Measurements from ENCODE around the gene RRP8. TPM values are rescaled to one million over a fixed set of nuclear protein-coding genes. Genes with fewer than 3 reads are reported as not detected.

RRP8 gene
- total and polyA plus RNA-seq, 8 donors = 1.8 to 23.1 (median 14.8) TPM

DNA sequence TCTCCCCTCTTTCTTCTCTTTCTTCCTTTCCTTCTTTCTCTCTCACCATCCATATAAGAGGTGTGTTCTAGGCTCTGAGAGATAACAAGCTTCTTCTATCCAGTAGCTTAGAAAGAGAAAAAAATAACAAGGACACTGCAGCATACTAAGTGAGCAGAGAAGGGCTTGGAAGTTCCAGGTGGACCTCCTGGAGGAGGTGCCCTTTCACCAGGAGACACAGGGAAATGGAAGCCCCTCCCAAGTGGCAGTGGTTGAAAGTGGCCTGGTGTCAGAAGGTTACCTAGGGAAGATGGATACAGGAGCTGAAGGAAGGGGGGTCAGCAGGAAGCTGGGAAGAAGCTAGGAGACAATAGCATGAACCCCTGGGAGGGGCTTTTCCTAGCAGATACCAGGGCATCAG lies 46.7 kb upstream of the RRP8 start:
- no peak overlapping the region for H3K27ac ChIP-seq
- TF ChIP-seq POLR2AphosphoS5 (IDR thresholded peaks at IDR 0.05) (no peak), EP300 (IDR thresholded peaks at IDR 0.05) (no peak), POLR2A (IDR thresholded peaks at IDR 0.05) (no peak)
- TF ChIP-seq, protein P1, sequence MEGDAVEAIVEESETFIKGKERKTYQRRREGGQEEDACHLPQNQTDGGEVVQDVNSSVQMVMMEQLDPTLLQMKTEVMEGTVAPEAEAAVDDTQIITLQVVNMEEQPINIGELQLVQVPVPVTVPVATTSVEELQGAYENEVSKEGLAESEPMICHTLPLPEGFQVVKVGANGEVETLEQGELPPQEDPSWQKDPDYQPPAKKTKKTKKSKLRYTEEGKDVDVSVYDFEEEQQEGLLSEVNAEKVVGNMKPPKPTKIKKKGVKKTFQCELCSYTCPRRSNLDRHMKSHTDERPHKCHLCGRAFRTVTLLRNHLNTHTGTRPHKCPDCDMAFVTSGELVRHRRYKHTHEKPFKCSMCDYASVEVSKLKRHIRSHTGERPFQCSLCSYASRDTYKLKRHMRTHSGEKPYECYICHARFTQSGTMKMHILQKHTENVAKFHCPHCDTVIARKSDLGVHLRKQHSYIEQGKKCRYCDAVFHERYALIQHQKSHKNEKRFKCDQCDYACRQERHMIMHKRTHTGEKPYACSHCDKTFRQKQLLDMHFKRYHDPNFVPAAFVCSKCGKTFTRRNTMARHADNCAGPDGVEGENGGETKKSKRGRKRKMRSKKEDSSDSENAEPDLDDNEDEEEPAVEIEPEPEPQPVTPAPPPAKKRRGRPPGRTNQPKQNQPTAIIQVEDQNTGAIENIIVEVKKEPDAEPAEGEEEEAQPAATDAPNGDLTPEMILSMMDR (IDR thresholded peaks at IDR 0.05) = no peak
- peaks cover 17 to 52% (median 35%) of the 10 kb centered on the region in 4 donors for H3K4me1 ChIP-seq
- peaks cover 0 to 6% (median 3%) of the 10 kb centered on the region in 3 donors for H3K27me3 ChIP-seq
- no peak for DNase-seq
- H3K36me3 ChIP-seq = no peaks in the 10 kb centered on the region
- no peaks in the 10 kb centered on the region for H3K9me3 ChIP-seq
- no peak overlapping the region for H3K4me3 ChIP-seq
- intact Hi-C loops (cut with DNase I; ENCODE audit: low total_unique reads) = no loop called here

DNA sequence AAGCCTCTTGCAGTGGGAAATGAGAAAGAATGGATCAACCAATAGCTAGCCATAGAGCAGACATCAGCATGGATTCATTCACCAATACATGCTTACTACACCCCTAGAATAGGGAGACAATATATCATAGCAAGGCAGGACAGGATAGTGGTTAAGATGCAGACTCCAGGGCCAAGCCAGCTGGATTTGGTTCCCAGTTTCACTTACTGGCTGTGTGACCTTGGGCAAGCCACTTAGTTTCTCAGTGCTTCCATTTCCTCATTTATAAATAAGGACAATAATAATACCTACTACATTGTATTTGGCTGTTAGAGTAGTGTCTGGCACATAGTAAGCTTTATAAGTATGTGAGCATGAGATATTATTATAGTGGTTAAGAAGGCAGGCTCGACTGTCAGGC lies 45.1 kb upstream of the RRP8 start:
- 44 to 81% (median 63%) methylated on average over 1 of the region's 1 CpG for WGBS, 5 donors
- no peak for DNase-seq
- H3K4me3 ChIP-seq = no peak overlapping the region
- H3K27ac ChIP-seq = peak overlapping the region in 1 of 5 donors; percentile 84
- no peaks in the 10 kb centered on the region for H3K27me3 ChIP-seq
- H3K9me3 ChIP-seq = no peaks in the 10 kb centered on the region
- H3K4me1 ChIP-seq = peaks cover 17 to 36% (median 29%) of the 10 kb centered on the region in 4 donors
- intact Hi-C loops (cut with DNase I; ENCODE audit: low total_unique reads) = no loop called here
- TF ChIP-seq POLR2A (IDR thresholded peaks at IDR 0.05) (no peak), EP300 (IDR thresholded peaks at IDR 0.05) (no peak), POLR2AphosphoS5 (IDR thresholded peaks at IDR 0.05) (no peak)
- TF ChIP-seq, protein P1 (IDR thresholded peaks at IDR 0.05) = no peak
- no peaks in the 10 kb centered on the region for H3K36me3 ChIP-seq

DNA sequence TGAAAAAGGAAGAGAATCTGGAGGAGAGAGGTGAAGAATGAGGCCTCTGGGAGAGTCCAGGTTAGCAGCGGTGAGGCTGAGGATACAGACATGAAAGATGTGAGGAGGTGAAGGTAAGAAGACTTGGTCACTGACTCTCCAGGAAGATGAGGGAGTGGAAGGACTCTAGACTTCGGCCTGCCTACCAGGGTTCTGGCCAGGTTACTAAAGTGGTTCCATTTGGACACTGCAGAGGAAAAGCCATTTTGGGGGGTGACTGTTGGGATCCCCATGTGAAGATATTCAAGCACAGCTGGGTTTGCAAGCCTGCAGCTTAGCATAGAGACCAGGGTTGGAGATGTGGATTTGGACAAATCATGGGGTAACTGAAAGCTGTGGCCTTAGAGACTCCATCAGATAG lies 44.4 kb upstream of the RRP8 start:
- WGBS, 5 donors = 86 to 96% (median 93%) methylated on average over 2 of the region's 2 CpGs
- Histone ChIP-seq H3K27me3 (no peaks in the 10 kb centered on the region), H3K36me3 (no peaks in the 10 kb centered on the region), H3K4me1 (peaks cover 17 to 35% (median 29%) of the 10 kb centered on the region in 4 donors), H3K27ac (peak overlapping the region in 4 of 5 donors; percentile 59 to 84 (median 70)), H3K9me3 (no peaks in the 10 kb centered on the region), H3K4me3 (no peak overlapping the region)
- TF ChIP-seq POLR2A (IDR thresholded peaks at IDR 0.05) (no peak), POLR2AphosphoS5 (IDR thresholded peaks at IDR 0.05) (no peak), EP300 (IDR thresholded peaks at IDR 0.05) (no peak)
- TF ChIP-seq, protein P1 (IDR thresholded peaks at IDR 0.05) = no peak
- no peak for DNase-seq
- intact Hi-C loops (cut with DNase I; ENCODE audit: low total_unique reads) = no loop called here

DNA sequence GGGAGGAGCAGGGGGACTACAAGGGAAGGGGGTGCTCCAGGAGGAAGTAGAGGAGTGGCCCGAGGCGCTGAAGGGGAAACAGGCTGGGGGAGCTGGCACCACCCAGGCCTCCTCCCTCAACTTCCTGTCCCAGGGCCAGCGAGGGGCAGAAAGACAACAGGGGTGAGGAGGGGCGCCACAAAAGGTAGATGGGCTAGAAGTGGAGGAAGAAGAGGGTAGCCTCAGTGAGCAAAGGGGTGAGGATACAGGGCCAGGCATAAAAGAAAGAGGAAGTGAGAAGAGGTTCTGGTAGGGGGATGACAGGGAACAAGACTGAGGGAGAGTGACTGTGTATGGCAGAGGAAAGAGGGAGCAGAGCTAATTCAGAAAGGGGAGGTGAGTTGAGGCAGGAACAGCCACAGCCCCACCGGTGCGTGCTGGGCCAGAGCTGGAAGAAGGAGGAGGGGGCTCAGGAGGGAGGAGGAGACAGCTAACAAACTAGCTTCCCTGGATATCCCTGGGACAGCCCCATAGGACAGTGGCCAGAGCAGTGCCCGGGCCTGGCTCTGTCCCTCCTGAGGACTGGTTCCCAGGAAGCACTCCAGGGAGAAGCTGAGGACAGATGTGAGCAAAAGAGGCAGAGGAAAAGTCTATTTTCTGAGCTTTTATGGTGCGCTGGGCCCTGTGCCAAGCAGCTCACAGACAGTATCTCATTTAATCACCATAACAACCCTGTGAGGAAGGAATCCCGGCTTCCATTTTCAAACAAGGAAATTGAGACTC lies 43.7 kb upstream of the RRP8 start:
- 42 to 61% (median 51%) methylated on average over 8 to 9 of the region's 9 CpGs for WGBS, 5 donors
- H3K4me1 ChIP-seq = peaks cover 17 to 34% (median 28%) of the 10 kb centered on the region in 4 donors
- intact Hi-C loops (cut with DNase I; ENCODE audit: low total_unique reads) = no loop called here
- TF ChIP-seq POLR2A (IDR thresholded peaks at IDR 0.05) (no peak), EP300 (IDR thresholded peaks at IDR 0.05) (no peak), POLR2AphosphoS5 (IDR thresholded peaks at IDR 0.05) (no peak)
- TF ChIP-seq, protein P1 (IDR thresholded peaks at IDR 0.05) = no peak
- H3K9me3 ChIP-seq = no peaks in the 10 kb centered on the region
- H3K4me3 ChIP-seq = peak overlapping the region in 1 of 4 donors; percentile 0
- DNase-seq = peak in 1 of 2 donors; percentile 69
- no peaks in the 10 kb centered on the region for H3K36me3 ChIP-seq
- H3K27ac ChIP-seq = peak overlapping the region; percentile 15 to 84 (median 59)
- no peaks in the 10 kb centered on the region for H3K27me3 ChIP-seq
